UCSD-AML1 (cell line): Measurements from ENCODE around the gene PDE6A.

Experiments used
- DNase-seq: peaks from one replicate; lab custom pipeline; 2025; ENCODE audit not compliant: unreplicated experiment; lab: John Stamatoyannopoulos, UW

PDE6A gene

DNA sequence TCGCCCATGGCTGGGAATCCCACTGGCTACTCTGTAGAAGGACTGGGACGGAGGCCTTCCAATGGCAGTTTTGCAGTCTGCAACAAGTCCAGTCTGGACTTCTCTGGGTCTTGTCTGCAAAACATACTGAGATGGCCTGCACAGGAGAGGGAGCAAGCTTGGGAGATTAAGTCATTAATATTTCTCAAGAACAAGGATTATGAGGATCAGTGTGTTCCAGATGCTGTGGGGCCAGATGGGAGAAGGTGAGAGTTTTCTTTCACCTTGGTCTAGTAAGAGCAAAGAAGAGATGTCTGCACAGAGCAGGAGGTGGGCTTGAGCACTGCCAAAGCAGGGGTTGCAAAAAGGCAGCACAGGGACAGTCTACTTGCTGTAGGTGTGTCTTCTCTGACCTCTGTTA is at the start of gene PDE6A:
Gene PDE6A, minus strand, starts transcription at position 128 of the 400 bp plus-strand sequence. Its CDS starts 120 bp downstream, at position 8.
- no peak for DNase-seq

DNA sequence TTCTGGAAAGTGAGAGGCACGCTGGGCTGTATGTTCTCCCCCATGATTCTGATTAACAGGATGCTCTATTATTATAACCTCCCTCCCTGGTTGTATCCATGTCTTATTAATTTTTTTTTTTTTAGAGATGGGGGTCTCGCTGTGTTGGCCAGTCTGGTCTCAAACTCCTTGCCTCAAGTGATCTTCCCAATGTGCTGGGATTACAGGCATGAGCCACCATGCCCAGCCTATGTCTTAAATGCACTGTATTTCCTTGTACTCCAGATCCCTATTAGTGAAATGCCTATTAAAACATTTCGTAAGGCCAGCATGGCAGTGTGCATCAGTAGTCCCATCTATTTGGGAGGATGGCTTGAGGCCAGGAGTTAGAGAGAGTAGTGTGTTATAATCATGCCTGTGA is 48.9 kb upstream of the PDE6A start:
- DNase-seq, result no peak

DNA sequence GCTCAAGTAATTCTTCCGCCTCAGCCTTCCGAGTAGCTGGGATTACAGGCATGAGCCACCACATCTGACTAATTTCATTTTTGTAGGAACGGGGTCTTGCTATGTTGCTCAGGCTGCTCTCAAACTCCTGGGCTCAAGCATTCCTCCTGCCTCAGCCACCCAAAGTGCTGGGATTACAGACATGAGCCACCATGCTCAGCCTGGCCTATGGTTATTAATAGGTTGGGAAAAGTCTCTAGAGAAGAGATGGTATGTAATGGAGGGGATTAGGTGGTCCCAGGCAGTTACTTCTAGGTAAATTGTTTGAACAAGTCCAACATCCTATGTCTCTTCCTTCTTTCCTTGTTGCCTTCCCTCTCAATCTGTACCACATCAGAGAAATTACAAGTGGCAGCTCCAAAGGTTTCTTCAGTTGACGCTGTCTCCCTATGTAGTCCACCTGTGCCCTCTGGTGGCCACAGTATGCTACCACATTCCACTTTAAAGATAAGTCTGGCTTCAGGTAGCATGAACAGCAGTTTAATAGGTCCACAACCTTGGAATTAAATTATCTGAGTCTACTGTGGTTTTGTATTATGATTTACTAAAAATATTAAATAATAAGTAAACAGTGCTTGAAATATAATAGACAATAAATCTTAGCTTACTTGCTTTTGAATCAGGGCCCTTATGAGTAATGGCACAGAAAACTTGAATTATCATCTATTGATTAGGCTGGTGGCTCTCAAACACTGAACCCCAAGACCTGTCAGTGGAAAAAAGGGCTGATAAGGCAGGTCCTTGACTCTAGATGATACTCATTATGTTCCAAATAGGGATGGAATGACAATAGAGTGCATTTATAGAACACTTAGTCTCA is 46.2 kb upstream of the PDE6A start:
- DNase-seq, result peak; percentile 46

DNA sequence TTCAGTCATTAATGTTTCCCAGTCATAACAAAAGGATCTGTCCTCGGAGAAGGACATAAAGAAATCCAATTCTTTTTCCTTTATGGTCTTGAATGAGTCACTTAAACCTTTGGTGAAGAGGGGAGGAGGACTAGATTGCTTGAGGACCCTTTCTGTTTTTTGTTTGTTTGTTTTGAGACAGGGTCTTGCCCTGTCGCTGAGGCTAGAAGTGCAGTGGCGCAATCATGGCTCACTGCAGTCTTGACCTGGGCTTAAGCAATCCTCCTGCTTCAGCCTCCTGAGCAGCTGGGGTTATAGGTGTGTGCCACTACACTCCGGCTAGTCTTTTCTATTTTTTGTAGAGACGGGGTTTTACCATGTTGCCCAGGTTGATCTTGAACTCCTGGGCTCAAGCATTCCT is 43.5 kb upstream of the PDE6A start:
- DNase-seq, result no peak

DNA sequence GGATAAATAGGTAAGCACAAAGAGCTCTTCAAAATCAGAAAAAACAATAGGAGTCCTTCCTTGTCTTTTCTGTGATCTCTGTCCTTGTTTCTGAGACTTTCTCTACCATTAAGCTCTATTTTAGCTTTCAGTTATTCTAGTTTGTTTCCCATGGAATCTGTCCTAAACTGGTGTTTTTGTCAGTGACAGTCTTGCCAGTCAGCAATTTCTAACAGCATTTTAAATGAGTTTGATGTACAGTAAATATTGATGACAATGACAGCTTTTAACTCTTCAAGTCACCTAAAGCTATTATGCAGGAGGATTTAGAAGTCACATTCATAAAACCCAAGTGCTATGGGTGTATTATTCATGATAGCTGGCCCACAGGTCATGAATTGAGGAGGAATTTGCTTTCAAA is 37.9 kb upstream of the PDE6A start:
- no peak for DNase-seq

DNA sequence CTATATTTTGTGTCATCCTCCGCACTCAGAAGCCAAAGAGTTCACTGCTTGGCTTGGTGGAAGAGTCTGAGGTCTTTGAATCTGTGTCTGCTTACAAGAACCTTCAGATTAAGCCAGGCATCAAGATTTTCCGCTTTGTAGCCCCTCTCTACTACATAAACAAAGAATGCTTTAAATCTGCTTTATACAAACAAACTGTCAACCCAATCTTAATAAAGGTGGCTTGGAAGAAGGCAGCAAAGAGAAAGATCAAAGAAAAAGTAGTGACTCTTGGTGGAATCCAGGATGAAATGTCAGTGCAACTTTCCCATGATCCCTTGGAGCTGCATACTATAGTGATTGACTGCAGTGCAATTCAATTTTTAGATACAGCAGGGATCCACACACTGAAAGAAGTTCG is 36.6 kb upstream of the PDE6A start:
- DNase-seq, result no peak

DNA sequence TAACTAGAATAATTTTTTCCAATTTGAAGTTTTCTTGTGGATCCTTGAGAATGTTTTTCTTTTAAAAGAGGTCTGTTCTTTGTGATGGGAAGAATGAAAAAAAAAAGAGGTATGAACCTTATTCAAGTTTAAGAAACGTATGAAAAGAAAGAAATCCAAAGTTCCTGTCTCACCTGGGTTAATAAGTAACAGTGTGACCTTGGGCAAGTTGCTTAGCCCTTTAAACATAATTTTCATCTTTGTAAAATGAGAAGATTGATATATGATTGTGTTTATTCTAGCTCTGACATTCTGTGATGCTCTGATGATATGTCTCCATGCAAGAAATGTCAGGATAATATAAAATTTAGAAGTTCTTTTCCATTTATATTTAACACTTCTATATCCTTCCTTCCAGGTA is 35.3 kb upstream of the PDE6A start:
- no peak for DNase-seq

DNA sequence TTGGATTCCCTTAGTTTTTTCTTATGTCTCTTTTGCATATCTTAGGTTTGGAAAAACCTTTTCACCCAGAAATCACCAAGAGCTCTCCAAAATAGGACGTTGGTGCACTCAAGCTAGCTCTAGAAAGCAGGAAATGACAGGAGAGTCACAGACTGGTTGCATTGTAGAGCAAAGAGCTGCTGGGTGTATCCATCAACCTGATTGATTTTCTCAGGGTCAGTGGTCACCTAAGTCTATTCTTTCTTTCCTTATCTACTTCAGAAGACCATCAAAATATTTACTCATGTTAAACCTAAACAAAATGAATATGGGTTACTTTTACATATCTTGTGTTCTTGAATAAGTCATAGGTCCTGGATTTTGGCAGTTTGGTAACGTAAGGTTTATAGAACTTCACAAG is 30.8 kb upstream of the PDE6A start:
- DNase-seq, result no peak

DNA sequence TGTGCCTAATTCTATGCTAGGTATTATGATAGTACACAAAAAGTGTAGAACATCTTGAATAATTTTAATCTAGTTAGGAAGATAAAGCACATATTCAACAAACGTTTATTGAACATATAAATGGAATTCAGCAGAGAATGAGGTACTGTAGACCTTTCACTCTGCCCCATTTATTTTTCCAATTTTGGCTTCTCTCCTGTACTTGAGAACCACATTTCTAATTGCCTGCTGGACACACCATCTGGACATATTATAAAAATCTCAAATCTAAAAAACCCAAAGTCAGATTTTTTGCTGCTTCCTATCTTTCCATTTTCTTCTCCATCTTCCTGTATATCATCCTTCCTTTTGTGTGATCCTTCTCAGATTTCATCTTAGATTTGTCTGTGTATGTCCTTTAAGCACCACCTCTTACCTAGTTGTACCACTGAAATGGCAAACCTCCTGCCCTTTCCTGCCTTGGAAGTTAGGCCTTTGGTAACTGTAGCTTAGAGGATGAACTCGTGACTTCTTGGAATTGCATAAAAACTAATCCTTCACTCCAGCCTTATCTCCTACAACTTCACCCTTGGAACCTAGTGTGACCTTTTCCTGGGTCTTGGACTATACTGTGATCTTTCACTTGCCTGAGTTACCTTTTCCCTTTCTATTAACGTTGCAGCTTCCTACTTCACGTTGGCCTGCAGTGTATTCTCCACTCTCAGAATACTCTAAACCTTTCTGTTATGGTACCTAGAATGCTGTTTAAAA is 24.8 kb upstream of the PDE6A start:
- DNase-seq, result no peak

DNA sequence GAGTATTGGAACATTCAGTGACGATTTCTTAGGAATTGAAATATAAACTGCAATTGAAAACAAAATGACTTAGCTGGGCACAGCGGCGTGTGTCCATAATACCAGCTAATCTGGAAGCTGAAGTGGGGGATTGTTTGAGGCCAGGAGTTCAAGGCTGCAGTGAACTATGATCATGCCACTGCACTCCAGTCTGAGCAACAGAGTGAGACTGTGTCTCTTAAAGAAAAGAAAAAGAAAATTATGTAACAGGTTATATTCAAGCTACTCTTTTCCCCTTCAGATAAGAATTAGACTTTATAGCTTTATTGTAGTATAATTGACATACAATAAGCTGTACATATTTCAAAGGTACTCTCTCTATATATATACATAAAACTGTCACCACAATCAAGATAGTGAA is 22.4 kb upstream of the PDE6A start:
- no peak for DNase-seq

DNA sequence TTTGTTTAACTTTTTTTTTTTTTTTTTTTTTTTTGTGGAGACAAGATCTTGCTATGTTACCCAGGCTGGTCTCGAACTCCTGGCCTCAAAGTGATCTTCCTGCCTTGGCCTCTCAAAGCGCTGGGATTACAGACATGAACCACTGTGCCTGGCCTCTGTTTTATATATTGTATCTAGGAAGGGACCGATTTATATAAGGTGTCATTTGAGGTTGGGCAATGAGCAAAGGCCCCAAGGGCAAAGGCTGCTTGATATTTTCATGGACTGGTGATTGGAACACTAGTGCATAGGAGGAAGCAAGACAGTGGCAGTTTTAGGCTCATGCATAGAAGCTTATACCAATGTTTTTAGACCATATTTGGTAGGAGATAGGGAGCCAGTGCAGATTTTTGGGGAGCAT is 19.1 kb upstream of the PDE6A start:
- no peak for DNase-seq

DNA sequence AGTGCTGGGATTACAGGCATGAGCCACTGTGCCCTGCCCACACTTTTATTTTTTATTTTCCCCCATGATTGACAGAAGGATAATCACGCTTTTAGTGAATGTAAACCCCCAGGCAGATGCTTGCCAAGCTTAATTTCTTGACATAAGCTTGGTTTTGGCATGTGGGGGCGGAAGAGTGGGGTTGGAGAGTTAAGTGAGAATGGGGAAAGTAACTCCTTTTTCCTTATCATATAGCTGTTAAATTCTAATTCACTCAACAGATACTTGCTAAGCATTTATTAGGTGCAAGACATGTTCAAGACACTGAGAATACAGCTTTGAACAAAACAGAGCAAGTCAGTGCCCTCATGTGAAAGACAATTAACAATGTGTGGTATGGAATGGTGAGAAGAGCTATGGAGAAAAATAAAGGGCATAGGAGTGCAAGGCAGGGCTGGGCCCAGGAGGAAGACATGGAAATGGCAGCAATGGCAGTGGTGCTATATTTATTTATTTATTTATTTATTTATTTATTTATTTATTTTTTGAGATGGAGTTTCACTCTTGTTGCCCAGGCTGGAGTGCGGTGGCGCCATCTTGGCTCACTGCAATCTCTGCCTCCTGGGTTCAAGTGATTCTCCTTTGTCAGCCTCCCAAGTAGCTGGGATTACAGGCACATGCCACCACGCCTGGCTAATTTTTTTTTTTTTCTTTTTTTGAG is 18.2 kb upstream of the PDE6A start:
- no peak for DNase-seq

DNA sequence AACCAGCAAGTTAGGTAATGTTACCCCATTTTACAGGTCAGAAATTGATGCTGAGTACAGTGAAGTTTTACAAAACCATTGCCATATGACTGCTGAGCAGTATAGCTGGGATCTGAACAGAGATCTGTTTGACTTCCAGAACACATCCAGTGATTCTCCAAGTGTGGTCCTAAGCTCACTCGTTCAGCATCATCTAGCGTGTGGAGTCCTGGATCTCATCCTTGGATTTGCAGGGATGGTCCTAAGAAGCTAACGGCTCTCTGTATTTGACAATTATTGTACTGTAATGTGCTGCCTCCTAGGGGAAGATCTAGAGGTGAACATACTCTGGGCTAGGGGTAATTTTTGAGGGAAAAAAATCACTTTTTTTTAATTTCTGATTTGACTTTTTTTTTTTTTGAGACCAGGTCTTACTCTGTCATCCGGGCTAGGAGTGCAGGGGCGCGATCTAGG is 17.4 kb upstream of the PDE6A start:
- no peak for DNase-seq

DNA sequence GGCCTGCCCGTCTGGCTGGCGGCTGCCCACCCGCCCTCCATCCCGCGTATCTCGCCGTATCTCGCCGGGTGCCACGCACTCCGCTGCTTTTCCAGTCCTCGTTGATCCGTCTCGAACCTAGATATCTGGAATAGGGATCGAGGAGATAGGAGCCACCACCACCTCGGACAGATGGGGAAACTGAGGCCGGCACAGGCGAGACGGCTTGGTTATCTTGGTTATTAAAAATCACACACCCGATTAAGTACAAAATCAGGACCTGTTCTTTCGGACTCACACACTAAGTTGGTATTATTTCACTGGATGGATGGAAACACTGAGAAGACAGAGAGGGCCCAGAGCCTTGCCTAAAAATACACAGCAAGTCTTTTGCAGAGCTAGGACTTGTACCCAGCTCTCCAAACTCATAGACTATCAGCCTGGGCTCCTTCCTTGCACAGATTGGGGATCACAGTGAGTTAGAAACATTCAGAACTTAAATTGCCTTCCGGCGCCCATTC is 16.6 kb upstream of the PDE6A start:
- no peak for DNase-seq

DNA sequence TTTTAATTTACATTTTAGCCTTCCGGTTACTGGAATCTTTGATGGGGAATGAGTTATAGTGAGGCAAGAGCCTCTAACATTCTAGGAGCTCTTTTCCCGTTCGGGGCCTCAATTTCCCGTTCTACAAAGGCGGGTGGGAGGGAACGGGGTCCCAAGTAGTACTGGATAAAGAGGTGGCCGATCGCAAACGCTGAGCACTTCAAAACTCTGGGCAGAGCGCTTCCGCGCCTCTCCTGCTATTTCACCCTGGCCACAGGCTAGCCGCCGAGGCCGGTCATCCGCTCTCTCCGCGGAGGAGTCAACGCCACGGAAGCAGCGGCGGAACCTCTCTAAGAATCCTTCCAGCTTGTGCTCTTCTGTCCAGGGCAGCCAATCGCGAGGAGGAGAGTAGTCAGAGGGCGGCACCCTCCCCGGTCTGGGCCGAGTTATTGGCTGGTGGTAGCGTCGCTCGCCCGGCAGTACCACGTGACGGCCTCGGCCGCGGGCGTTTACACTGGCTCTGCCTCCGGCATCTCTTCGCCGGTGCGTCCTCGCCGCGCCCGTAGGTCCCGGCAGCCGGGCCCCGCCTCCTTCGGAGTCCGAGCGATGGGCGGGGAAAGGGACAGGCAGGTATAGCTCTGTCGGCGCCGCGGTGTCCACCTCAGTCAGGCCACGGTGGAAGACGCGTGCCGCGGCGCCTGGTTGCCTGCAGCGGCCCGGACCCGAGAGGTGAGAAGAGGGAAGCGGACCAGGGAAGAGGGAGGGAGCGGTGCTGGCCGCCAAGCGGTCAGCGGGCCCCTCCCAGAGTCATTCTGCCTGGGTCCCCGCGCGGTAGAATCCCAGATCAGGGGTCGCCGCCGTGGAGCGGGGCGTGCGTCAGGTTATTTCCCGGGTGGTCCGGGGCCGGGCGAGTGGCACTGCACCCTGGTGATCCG is 15.9 kb upstream of the PDE6A start, which contains the start of gene SLC26A2:
Gene SLC26A2, plus strand, starts transcription at position 487 of the 914 bp plus-strand sequence. CDS start 16,895 bp downstream, outside the sequence.
- peak; percentile 96 for DNase-seq

DNA sequence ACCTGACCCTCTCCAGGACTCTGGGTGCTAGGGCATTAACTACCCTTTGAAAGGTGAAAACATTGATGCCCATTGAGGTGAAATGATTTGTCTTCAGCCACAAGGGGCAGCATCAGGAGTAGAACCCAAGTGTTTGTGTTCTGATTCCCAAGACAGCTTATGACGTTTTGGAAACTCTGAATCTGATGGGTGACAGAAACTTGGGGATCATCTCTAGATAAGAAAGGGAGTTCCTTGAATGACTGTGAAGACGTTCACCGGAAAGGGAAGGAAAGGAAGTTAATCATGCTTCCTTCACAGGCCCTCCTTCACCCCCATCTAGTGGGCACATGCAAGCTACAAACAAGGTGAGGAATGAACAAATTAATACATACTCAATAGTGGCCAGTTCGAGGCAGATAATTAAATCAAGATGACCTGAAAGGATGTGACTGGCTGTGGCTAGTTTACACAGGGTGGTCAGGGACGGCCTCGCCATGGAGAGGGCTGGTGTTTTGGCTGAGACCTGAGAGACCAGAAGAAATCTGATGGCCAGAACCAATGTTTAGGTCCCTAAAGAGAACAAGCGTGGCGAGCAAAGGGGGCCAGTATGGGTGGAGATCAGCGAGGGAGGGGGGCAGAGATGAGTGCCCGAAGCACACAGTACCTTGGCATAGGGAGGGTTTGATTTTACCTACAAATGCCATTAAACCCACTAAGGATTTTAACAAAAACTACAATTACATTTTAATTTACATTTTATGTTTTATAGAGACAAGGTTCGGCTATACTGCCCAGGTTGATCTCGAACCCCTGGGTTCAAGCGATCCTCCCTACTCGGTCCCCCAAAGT is 15.0 kb upstream of the PDE6A start:
- DNase-seq, result no peak

DNA sequence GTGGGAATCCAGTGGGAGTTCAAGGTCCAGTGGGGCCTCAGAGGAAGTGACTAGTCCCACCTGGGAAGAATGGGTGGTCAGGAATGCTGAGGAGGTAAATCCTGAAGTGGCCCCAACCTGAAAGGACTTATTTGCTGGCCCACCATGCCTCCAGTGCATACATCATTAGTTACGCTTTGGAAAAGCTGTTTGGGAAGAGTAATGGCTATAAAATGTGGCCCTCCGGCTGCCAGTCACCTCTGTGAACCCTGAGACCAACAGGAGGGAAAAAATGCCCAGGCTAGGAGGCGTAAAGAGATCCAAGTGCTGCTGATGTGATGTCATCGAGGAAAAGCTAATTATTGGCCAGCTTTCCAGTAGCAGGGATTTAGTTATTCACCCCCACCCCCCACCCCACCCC is 13.3 kb upstream of the PDE6A start:
- no peak for DNase-seq

DNA sequence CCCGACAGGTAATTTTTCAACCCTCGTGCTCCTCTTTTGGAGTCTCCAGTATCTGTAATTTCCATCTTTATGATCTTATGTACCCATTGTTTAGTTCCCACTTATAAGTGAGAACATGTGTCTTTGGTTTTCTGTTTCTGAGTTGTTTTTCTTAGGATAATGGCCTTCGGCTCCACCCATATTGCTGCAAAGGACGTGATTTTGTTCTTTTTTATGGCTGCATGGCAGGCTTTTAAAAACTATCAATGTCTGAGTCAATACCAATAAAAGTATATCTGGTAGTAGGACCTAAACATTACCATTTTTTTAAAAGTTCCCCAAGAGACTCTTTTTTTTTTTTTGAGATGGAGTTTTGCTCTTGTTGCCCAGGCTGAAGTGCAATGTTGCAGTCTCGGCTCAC is 12.1 kb upstream of the PDE6A start:
- DNase-seq, result no peak

DNA sequence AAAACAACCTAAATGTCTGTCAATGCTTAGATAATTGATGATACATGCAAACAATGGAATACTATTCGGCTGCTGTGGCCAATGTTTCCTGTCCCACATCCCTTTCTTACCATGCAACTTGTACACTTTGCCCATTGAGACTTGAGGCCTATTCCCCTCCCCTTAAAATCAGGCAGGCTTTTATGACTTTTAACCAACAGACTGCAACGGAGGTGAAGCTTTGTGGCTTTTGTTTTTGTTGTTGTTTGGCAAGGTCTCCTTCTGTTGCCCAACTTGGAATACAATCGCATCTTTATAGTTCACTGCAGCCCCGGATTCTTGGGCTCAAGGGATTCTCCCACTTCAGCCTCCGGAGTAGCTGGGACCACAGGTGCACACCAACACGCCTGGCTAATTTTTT is 10.2 kb upstream of the PDE6A start:
- no peak for DNase-seq
